Measurements from ENCODE around the gene RAB38.

Gene RAB38

GRCh38 chr11:88122956-88123355 lies 52.3 kb downstream of the RAB38 start:
- no peak overlapping the region for H3K27ac ChIP-seq (ENCODE audit: low read length)
- H3K9me3 ChIP-seq (ENCODE audit: control insufficient read depth, low read depth, low read length) = no peaks in the 10 kb centered on the region
- H3K9ac ChIP-seq (ENCODE audit: low read length) = no peak overlapping the region
- H3K4me3 ChIP-seq (ENCODE audit: low read length) = no peak overlapping the region
- H3K27me3 ChIP-seq (ENCODE audit: control insufficient read depth, insufficient read depth, low read length) = no peaks in the 10 kb centered on the region
- H3K4me1 ChIP-seq (ENCODE audit: control insufficient read depth, low read depth, low read length) = no peaks in the 10 kb centered on the region
- H3K36me3 ChIP-seq (ENCODE audit: control insufficient read depth, low read depth, low read length) = no peaks in the 10 kb centered on the region

- H3K27ac ChIP-seq (ENCODE audit: low read length) = no peak overlapping the region
- no peaks in the 10 kb centered on the region for H3K36me3 ChIP-seq (ENCODE audit: control insufficient read depth, low read depth, low read length)
- H3K9ac ChIP-seq (ENCODE audit: low read length) = no peak overlapping the region
- H3K4me1 ChIP-seq (ENCODE audit: control insufficient read depth, low read depth, low read length) = peaks cover 3% of the 10 kb centered on the region
- no peak overlapping the region for H3K4me3 ChIP-seq (ENCODE audit: low read length)
- H3K27me3 ChIP-seq (ENCODE audit: control insufficient read depth, insufficient read depth, low read length) = no peaks in the 10 kb centered on the region
- no peaks in the 10 kb centered on the region for H3K9me3 ChIP-seq (ENCODE audit: control insufficient read depth, low read depth, low read length)
Observed at GRCh38 chr11:88119561-88119960, 55.7 kb downstream of the RAB38 start.

- Histone ChIP-seq H3K27me3 (ENCODE audit: control insufficient read depth, insufficient read depth, low read length) (no peaks in the 10 kb centered on the region), H3K36me3 (ENCODE audit: control insufficient read depth, low read depth, low read length) (no peaks in the 10 kb centered on the region), H3K9ac (ENCODE audit: low read length) (no peak overlapping the region), H3K27ac (ENCODE audit: low read length) (no peak overlapping the region), H3K4me1 (ENCODE audit: control insufficient read depth, low read depth, low read length) (peaks cover 3% of the 10 kb centered on the region), H3K4me3 (ENCODE audit: low read length) (no peak overlapping the region), H3K9me3 (ENCODE audit: control insufficient read depth, low read depth, low read length) (no peaks in the 10 kb centered on the region)
Observed at GRCh38 chr11:88117281-88117858, 57.9 kb downstream of the RAB38 start.

- Histone ChIP-seq H3K36me3 (ENCODE audit: control insufficient read depth, low read depth, low read length) (no peaks in the 10 kb centered on the region), H3K4me3 (ENCODE audit: low read length) (no peak overlapping the region), H3K4me1 (ENCODE audit: control insufficient read depth, low read depth, low read length) (peaks cover 3% of the 10 kb centered on the region), H3K27me3 (ENCODE audit: control insufficient read depth, insufficient read depth, low read length) (no peaks in the 10 kb centered on the region), H3K27ac (ENCODE audit: low read length) (no peak overlapping the region), H3K9ac (ENCODE audit: low read length) (no peak overlapping the region), H3K9me3 (ENCODE audit: control insufficient read depth, low read depth, low read length) (no peaks in the 10 kb centered on the region)
Observed at GRCh38 chr11:88115828-88116755, 59.2 kb downstream of the RAB38 start.

GRCh38 chr11:88114486-88115045 lies 60.7 kb downstream of the RAB38 start:
- Histone ChIP-seq H3K4me1 (ENCODE audit: control insufficient read depth, low read depth, low read length) (peaks cover 3% of the 10 kb centered on the region), H3K4me3 (ENCODE audit: low read length) (no peak overlapping the region), H3K9me3 (ENCODE audit: control insufficient read depth, low read depth, low read length) (no peaks in the 10 kb centered on the region), H3K27ac (ENCODE audit: low read length) (no peak overlapping the region), H3K27me3 (ENCODE audit: control insufficient read depth, insufficient read depth, low read length) (no peaks in the 10 kb centered on the region), H3K9ac (ENCODE audit: low read length) (no peak overlapping the region), H3K36me3 (ENCODE audit: control insufficient read depth, low read depth, low read length) (no peaks in the 10 kb centered on the region)

GRCh38 chr11:88106666-88107065 lies 68.6 kb downstream of the RAB38 start:
- H3K9ac ChIP-seq (ENCODE audit: low read length) = no peak overlapping the region
- no peaks in the 10 kb centered on the region for H3K27me3 ChIP-seq (ENCODE audit: control insufficient read depth, insufficient read depth, low read length)
- no peak overlapping the region for H3K27ac ChIP-seq (ENCODE audit: low read length)
- no peaks in the 10 kb centered on the region for H3K36me3 ChIP-seq (ENCODE audit: control insufficient read depth, low read depth, low read length)
- H3K4me1 ChIP-seq (ENCODE audit: control insufficient read depth, low read depth, low read length) = peaks cover 5% of the 10 kb centered on the region
- H3K4me3 ChIP-seq (ENCODE audit: low read length) = no peak overlapping the region
- no peaks in the 10 kb centered on the region for H3K9me3 ChIP-seq (ENCODE audit: control insufficient read depth, low read depth, low read length)

- no peaks in the 10 kb centered on the region for H3K36me3 ChIP-seq (ENCODE audit: control insufficient read depth, low read depth, low read length)
- H3K27me3 ChIP-seq (ENCODE audit: control insufficient read depth, insufficient read depth, low read length) = no peaks in the 10 kb centered on the region
- H3K9ac ChIP-seq (ENCODE audit: low read length) = no peak overlapping the region
- no peak overlapping the region for H3K27ac ChIP-seq (ENCODE audit: low read length)
- H3K9me3 ChIP-seq (ENCODE audit: control insufficient read depth, low read depth, low read length) = no peaks in the 10 kb centered on the region
- H3K4me3 ChIP-seq (ENCODE audit: low read length) = no peak overlapping the region
- peaks cover 5% of the 10 kb centered on the region for H3K4me1 ChIP-seq (ENCODE audit: control insufficient read depth, low read depth, low read length)
Observed at GRCh38 chr11:88105951-88106350, 69.3 kb downstream of the RAB38 start.

GRCh38 chr11:88105526-88105925 lies 69.7 kb downstream of the RAB38 start:
- H3K27ac ChIP-seq (ENCODE audit: low read length) = no peak overlapping the region

GRCh38 chr11:88104408-88104807 lies 70.8 kb downstream of the RAB38 start:
- no peaks in the 10 kb centered on the region for H3K9me3 ChIP-seq (ENCODE audit: control insufficient read depth, low read depth, low read length)
- no peak overlapping the region for H3K27ac ChIP-seq (ENCODE audit: low read length)
- no peak overlapping the region for H3K4me3 ChIP-seq (ENCODE audit: low read length)
- peaks cover 5% of the 10 kb centered on the region for H3K4me1 ChIP-seq (ENCODE audit: control insufficient read depth, low read depth, low read length)
- H3K9ac ChIP-seq (ENCODE audit: low read length) = no peak overlapping the region
- H3K27me3 ChIP-seq (ENCODE audit: control insufficient read depth, insufficient read depth, low read length) = no peaks in the 10 kb centered on the region
- H3K36me3 ChIP-seq (ENCODE audit: control insufficient read depth, low read depth, low read length) = no peaks in the 10 kb centered on the region

More at GRCh38 chr11:88105526-88105925, 69.7 kb downstream of the RAB38 start:
- no peak overlapping the region for H3K9ac ChIP-seq (ENCODE audit: low read length)
- H3K9me3 ChIP-seq (ENCODE audit: control insufficient read depth, low read depth, low read length) = no peaks in the 10 kb centered on the region
- H3K27me3 ChIP-seq (ENCODE audit: control insufficient read depth, insufficient read depth, low read length) = no peaks in the 10 kb centered on the region
- no peak overlapping the region for H3K4me3 ChIP-seq (ENCODE audit: low read length)
- H3K36me3 ChIP-seq (ENCODE audit: control insufficient read depth, low read depth, low read length) = no peaks in the 10 kb centered on the region
- peaks cover 5% of the 10 kb centered on the region for H3K4me1 ChIP-seq (ENCODE audit: control insufficient read depth, low read depth, low read length)

GRCh38 chr11:88103337-88104206 lies 71.7 kb downstream of the RAB38 start:
- Histone ChIP-seq H3K4me1 (ENCODE audit: control insufficient read depth, low read depth, low read length) (peaks cover 5% of the 10 kb centered on the region), H3K27me3 (ENCODE audit: control insufficient read depth, insufficient read depth, low read length) (no peaks in the 10 kb centered on the region), H3K4me3 (ENCODE audit: low read length) (no peak overlapping the region), H3K36me3 (ENCODE audit: control insufficient read depth, low read depth, low read length) (no peaks in the 10 kb centered on the region), H3K9me3 (ENCODE audit: control insufficient read depth, low read depth, low read length) (no peaks in the 10 kb centered on the region), H3K27ac (ENCODE audit: low read length) (no peak overlapping the region), H3K9ac (ENCODE audit: low read length) (no peak overlapping the region)

- Histone ChIP-seq H3K27me3 (ENCODE audit: control insufficient read depth, insufficient read depth, low read length) (no peaks in the 10 kb centered on the region), H3K27ac (ENCODE audit: low read length) (no peak overlapping the region), H3K9ac (ENCODE audit: low read length) (no peak overlapping the region), H3K4me3 (ENCODE audit: low read length) (no peak overlapping the region), H3K4me1 (ENCODE audit: control insufficient read depth, low read depth, low read length) (peaks cover 5% of the 10 kb centered on the region), H3K36me3 (ENCODE audit: control insufficient read depth, low read depth, low read length) (no peaks in the 10 kb centered on the region), H3K9me3 (ENCODE audit: control insufficient read depth, low read depth, low read length) (no peaks in the 10 kb centered on the region)
Observed at GRCh38 chr11:88102598-88102934, 72.7 kb downstream of the RAB38 start.

Data from iPS-18a (cell line).